Kidney tubule cell (primary cell): ENCODE data around the gene DNHD1.

ENCODE experiments used
- DNase-seq: peaks from one replicate; pipeline ENCODE4 v3.0.0-alpha.2; 2018; ENCODE audit warnings: low spot score

The DNHD1 gene

DNA sequence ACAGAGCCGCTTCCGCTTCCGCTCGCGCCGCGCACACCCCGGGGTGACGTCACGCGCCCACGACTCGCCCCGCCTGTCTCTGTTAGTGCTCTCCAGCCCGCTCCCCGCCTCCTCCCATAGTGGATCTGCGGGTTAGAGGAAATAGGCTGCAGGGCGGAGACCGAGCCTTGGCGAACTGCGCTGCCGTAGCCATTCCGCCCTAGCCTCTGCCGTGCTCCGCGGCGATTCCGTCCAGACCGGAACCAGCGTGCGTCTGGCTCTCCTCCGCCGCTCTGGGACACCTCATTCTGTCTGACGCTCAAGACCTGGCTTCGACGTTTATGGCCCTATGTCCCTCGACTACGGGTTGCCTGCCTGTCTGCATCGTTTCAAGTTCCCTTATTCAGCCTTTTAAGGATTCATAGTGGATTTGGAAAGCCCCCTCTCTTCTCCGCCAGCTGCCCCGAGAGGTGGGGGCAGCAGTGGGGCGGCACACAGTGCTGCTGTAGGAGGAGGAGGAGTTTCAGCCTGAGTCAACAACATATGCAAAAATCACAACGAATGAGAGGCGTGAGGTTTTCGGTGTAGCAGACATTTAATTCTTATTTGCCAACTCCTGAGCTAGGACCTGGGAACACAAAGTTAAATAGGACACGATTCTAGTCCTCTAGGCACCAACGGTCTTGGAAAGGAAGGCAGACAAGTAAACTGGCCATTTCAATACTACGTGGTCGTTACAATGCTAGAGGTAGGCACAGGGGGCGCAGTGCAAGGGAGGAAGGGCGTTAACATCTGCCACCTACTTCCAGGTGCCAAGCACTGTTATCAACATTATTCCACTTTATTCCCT, 115.3 kb downstream of the DNHD1 start, which contains the start of gene TAF10:
Gene TAF10 (minus strand): TSS at position 4 of the 829 bp plus-strand sequence. CDS start 27 bp downstream, outside the sequence.
- peak; percentile 97 for DNase-seq

- DNase-seq: no peak
Measured at GRCh38 chr11:6613496-6613895, 116.4 kb downstream of the DNHD1 start.

DNA sequence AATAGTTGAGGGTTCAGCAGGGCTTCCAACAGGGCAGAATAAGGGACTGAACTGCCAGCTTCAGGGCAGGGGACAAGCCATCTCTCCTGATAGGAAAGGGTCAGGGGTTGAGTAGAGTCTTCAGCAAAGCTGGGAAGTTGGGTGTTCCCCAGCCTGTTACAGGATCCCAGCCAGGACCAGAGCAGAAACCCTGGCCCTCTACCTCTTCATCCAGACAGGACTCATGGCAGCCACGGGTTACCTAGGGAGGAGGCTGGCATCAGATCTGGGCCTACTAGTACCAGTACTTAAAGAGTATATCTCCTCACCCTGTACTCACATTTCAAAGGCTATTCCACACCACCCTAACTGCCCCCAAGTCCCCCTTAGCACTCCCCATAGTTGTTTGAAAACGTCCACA, 117.4 kb downstream of the DNHD1 start:
- DNase-seq: no peak

- DNase-seq: no peak
Measured at GRCh38 chr11:6615046-6615445, 118.0 kb downstream of the DNHD1 start.

GRCh38 chr11:6615882-6616585, 119.0 kb downstream of the DNHD1 start:
- peak; percentile 19 for DNase-seq

DNA sequence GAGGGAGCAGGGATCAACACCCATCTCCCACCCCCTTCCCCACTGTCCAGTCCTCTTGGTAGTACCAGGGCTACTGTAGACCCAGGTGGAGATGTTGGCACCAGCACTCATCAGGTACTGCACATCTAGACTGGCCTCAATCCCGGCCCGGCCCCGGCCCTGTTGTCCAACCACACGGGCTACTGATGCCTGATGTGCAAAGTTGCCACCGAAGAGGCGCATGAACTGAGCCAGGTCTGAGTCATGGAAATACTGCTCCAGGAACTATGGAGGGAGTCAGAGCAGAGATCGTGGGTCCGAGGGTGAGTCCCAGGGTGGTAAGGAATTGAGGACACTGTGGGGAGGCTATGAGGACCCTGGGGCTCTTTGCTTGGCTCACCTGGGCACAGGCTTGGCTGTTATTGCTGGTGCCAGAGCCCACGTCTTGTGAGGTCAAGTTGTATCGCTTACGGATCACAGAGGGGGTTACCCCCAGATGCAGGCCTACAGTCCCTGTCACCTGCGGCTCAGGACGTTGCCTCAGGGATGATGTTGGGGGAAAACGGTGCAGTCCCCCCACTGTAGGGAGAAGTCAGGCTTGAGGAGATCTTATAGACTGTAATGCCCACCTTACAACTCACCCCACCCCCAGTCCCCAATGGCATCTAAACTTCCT, 119.6 kb downstream of the DNHD1 start:
- no peak for DNase-seq

DNA sequence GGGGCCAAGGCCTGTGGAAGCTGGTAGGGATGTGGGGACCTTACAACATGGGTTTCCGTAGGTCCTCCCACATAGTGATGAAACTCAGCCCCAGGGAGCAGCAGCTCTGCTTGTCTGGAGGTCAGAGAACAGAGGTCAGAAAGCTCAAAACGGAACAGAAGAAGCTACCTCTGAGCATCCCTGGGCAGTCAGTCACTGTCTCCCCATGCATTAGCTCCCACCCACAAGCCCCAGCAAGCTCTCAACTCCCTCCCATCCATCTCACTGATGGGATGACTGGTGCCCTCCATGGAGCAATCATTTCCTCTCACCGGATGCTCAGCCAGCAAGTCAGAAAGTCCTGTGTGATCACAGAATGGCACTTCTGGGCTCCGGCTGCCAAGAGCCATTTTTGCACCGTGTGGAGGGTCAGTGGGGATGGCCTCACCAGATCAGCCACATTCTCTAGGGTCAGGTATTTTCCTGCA, 120.3 kb downstream of the DNHD1 start:
- no peak for DNase-seq

DNA sequence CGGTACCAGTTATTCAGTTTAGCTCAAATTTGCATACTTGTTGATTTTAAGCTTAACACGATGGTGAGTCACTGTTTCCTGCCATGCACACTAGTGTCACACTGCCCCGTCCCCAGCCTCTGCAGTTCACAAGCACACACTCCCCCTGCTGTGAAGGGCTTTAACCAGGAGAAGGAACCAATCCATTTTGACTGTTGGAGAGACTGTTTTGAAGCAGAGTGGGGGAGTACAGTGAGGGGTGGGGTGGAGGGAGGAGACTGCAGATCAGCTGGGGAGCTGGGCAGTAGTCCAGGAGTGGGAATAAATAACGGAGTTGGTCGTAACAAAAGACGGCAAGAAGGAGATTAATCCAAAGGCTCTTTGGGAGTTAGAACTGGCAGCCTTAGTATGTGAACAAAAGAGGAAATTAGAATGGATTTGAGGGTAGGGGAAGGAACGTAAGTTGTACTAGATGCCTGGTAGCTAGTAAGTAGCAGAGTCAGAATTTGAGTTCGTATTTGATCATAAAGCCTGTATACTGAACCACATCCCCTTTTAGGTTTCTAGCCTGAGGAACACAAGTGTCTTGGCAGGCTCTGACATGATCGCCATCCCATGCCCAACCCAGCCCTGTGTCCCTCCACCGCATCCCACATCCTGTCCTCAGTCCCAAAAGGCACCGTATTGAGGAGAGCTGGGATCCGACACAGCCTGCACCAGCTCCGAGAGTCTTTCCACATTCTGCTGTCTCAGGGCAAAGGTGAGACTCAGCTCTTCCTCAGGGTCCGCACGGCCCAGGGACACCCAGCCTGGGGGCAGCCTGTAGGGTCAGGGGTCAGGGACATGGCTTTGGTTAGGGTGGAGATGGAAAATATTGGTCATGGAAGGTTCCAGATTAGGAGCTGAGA, 121.3 kb downstream of the DNHD1 start:
- DNase-seq: peak; percentile 42

- DNase-seq: peak; percentile 90
Measured at GRCh38 chr11:6619004-6619745, 122.1 kb downstream of the DNHD1 start, which contains the start of gene TPP1. TSS of gene TPP1 (minus strand) at chr11:6619422. CDS start at chr11:6619400, 22 bp downstream.

GRCh38 chr11:6620636-6621035, 123.6 kb downstream of the DNHD1 start:
- no peak for DNase-seq
